Neural progenitor cell (in vitro differentiated cells): ENCODE data around the gene CRTC2.

Experiments used
- EZH2 ChIP-seq: fragments of 200-600 bp; sonication (generic); IDR thresholded peaks from 2 replicates; pipeline ENCODE4 v1.6.1; 2017; ENCODE audit warnings: antibody characterized with exemption, mild to moderate bottlenecking, moderate library complexity
- EZH2phosphoT487 ChIP-seq: fragments of 200-600 bp; sonication (generic); IDR thresholded peaks from 2 replicates; pipeline ENCODE4 v1.6.1; 2017; ENCODE audit warnings: antibody characterized with exemption
- TF ChIP-seq, protein P1 (sequence below): fragments of 200-600 bp; sonication (generic); IDR thresholded peaks from 2 replicates; pipeline ENCODE4 v1.5.1; 2017; ENCODE audit warnings: antibody characterized with exemption, mild to moderate bottlenecking

DNA sequence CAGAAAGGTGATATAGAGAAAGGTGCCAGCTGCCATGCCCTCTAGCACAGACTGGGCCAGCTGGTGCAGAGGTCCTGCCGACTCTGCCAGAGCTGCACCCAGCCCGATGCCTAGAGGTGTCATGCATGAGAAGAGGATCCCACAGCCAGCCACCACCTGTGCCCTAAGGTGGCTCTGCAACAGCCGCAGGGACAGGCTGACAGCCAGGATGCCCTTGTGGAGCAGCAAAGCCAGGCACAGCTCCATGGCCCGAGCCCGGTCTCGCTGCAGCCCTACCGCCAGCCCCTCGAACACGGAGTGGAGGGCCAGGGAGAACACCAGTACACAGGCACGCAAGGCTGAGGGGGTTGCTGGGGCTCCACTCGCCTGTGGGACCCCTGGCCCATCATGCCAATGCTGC, 1.8 kb upstream of the CRTC2 start:
- TF ChIP-seq, protein P1, sequence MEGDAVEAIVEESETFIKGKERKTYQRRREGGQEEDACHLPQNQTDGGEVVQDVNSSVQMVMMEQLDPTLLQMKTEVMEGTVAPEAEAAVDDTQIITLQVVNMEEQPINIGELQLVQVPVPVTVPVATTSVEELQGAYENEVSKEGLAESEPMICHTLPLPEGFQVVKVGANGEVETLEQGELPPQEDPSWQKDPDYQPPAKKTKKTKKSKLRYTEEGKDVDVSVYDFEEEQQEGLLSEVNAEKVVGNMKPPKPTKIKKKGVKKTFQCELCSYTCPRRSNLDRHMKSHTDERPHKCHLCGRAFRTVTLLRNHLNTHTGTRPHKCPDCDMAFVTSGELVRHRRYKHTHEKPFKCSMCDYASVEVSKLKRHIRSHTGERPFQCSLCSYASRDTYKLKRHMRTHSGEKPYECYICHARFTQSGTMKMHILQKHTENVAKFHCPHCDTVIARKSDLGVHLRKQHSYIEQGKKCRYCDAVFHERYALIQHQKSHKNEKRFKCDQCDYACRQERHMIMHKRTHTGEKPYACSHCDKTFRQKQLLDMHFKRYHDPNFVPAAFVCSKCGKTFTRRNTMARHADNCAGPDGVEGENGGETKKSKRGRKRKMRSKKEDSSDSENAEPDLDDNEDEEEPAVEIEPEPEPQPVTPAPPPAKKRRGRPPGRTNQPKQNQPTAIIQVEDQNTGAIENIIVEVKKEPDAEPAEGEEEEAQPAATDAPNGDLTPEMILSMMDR = no peak
- no peak for TF ChIP-seq EZH2
- no peak for TF ChIP-seq EZH2phosphoT487
